SK-N-SH treated with all-trans-retinoic acid at 6 μM for 48 hours (cell line): ENCODE measurements around the gene CREB3L2.

Source experiments
- CSDC2 ChIP-seq: fragments of 250-450 bp; sonication (Bioruptor Pico); IDR thresholded peaks from 2 replicates; pipeline ENCODE4 v1.5.0; 2020; ENCODE audit warnings: mild to moderate bottlenecking, moderate library complexity
- GLIS3 ChIP-seq: fragments of 250-450 bp; sonication (Bioruptor Pico); IDR thresholded peaks from 2 replicates; pipeline ENCODE4 v1.5.0; 2020; ENCODE audit warnings: mild to moderate bottlenecking, moderate library complexity
- RARB ChIP-seq: fragments of 250-450 bp; sonication (Bioruptor Pico); IDR thresholded peaks from 2 replicates; pipeline ENCODE4 v1.8.0; 2021; ENCODE audit warnings: mild to moderate bottlenecking, moderate library complexity
- ZC3H10 ChIP-seq: fragments of 250-450 bp; sonication (Bioruptor Pico); IDR thresholded peaks from 2 replicates; pipeline ENCODE4 v1.5.1; 2021; ENCODE audit warnings: mild to moderate bottlenecking, moderate library complexity
- ZNF8 ChIP-seq: fragments of 450-650 bp; formaldehyde crosslinking; IDR thresholded peaks from 2 replicates; pipeline ENCODE4 v1.5.0; 2020; ENCODE audit warnings: mild to moderate bottlenecking, moderate library complexity

GRCh38 chr7:137975768-137976167 lies 26.1 kb downstream of the CREB3L2 start:
- no peak for TF ChIP-seq ZC3H10
- no peak for TF ChIP-seq ZNF8 (CRISPR knock-in tag)
- no peak for TF ChIP-seq RARB (CRISPR knock-in tag)
- TF ChIP-seq CSDC2 (CRISPR knock-in tag), result no peak
- TF ChIP-seq GLIS3 (CRISPR knock-in tag), result no peak
